H1 (cell line): ENCODE results near the gene F7. TPM values are rescaled to one million over a fixed set of nuclear protein-coding genes. Genes with fewer than 3 reads are reported as not detected.
"Not testable (repeated sequence)": the region's sequence is repeated elsewhere in the genome, so short reads cannot be mapped to it uniquely, and the experiment has no call there.

Source experiments
- CTCF ChIA-PET: fragments of 300-600 bp; sonication (Branson Sonifier 250); formaldehyde crosslinking; loops from one replicate; lab custom pipeline; 2021; ENCODE audit not compliant: partially characterized antibody; lab: Charles Lee
- POLR2A ChIA-PET: fragments of 300-600 bp; sonication (Branson Sonifier 250); formaldehyde crosslinking; loops from one replicate; lab custom pipeline; 2021; ENCODE audit warnings: inconsistent platforms; ENCODE audit not compliant: partially characterized antibody; lab: Charles Lee
- DNase-seq, 2 experiments: peaks; one replicate each; pipeline versions ENCODE4 v3.0.0 to v3.0.0-alpha.2; 2010 to 2022; ENCODE audit warnings: low spot score in 2 of 2, low read depth in 1 of 2, mixed read lengths in 1 of 2
- FAIRE-seq: peaks from 2 replicates; lab custom pipeline; 2011; peaks lifted over from hg19 to GRCh38; lab: Jason Lieb, UNC
- H2AFZ ChIP-seq: 2 replicates; pipeline ENCODE4 v1.8.1; 2012; ENCODE audit warnings: low read length, inconsistent platforms
- H2AK5ac ChIP-seq: 2 replicates; pipeline ENCODE4 v1.6.1; 2013; ENCODE audit warnings: low read depth, low read length
- H2BK120ac ChIP-seq: replicated peaks from 2 replicates; pipeline ENCODE3; 2013; ENCODE audit warnings: low read depth, low read length, inconsistent platforms
- H2BK12ac ChIP-seq: 2 replicates; pipeline ENCODE4 v1.6.1; 2013; ENCODE audit warnings: low read depth, low read length
- H2BK15ac ChIP-seq: 2 replicates; pipeline ENCODE4 v1.6.1; 2013; ENCODE audit warnings: low read length
- H2BK20ac ChIP-seq: 2 replicates; pipeline ENCODE4 v1.6.1; 2013; ENCODE audit warnings: low read length
- H2BK5ac ChIP-seq: 2 replicates; pipeline ENCODE4 v1.6.1; 2013; ENCODE audit warnings: low read depth, low read length
- H3K14ac ChIP-seq: 2 replicates; pipeline ENCODE4 v1.6.1; 2013; ENCODE audit warnings: inconsistent platforms; ENCODE audit not compliant: insufficient read length
- H3K18ac ChIP-seq: 2 replicates; pipeline ENCODE4 v1.6.1; 2013; ENCODE audit warnings: low read length; ENCODE audit errors: extremely low read depth
- H3K23ac ChIP-seq: 2 replicates; pipeline ENCODE4 v1.6.1; 2013; ENCODE audit warnings: inconsistent platforms; ENCODE audit not compliant: insufficient read length
- H3K23me2 ChIP-seq: 2 replicates; pipeline ENCODE4 v1.6.1; 2013; ENCODE audit warnings: low read depth, low read length
- H3K27ac ChIP-seq: 2 replicates; pipeline ENCODE4 v1.6.1; 2011; ENCODE audit warnings: low read depth, low read length, inconsistent platforms
- H3K27me3 ChIP-seq, 4 experiments: replicated peaks in 1 of 4; 1 replicate in 1 of 4; 2 replicates in 3 of 4; pipeline versions ENCODE4 v1.6.1 to v1.8.1; 2011 to 2013; ENCODE audit warnings: low read length in 3 of 4, mild to moderate bottlenecking in 3 of 4, inconsistent platforms in 2 of 4, mixed read lengths in 2 of 4, moderate library complexity in 1 of 4; ENCODE audit not compliant: control insufficient read depth in 3 of 4, insufficient read depth in 3 of 4; ENCODE audit errors: extremely low read depth in 1 of 4
- H3K36me3 ChIP-seq, 4 experiments: 2 replicates each; pipeline versions ENCODE4 v1.6.1 to v1.8.1; 2011 to 2013; ENCODE audit warnings: mild to moderate bottlenecking in 4 of 4, low read length in 3 of 4, moderate library complexity in 2 of 4, control low read depth in 1 of 4, inconsistent platforms in 1 of 4; ENCODE audit not compliant: insufficient read depth in 4 of 4, control insufficient read depth in 2 of 4
- H3K4ac ChIP-seq: replicated peaks from 2 replicates; pipeline ENCODE3; 2013; ENCODE audit warnings: low read length, low read depth, mixed read lengths, inconsistent platforms; ENCODE audit not compliant: insufficient read length
- H3K4me1 ChIP-seq, 4 experiments: replicated peaks in 1 of 4; 1 replicate in 1 of 4; 2 replicates in 3 of 4; pipeline versions ENCODE4 v1.6.1 to v1.8.1; 2011 to 2013; ENCODE audit warnings: low read length in 3 of 4, inconsistent platforms in 2 of 4, mixed read lengths in 1 of 4; ENCODE audit not compliant: insufficient read depth in 4 of 4, control insufficient read depth in 3 of 4
- H3K4me2 ChIP-seq, 2 experiments: 2 replicates each; pipeline versions ENCODE4 v1.6.1 to v1.8.1; 2011 to 2013; ENCODE audit warnings: low read depth in 2 of 2, low read length in 2 of 2, control low read depth in 1 of 2, inconsistent platforms in 1 of 2, mild to moderate bottlenecking in 1 of 2; ENCODE audit not compliant: insufficient read depth in 1 of 2
- H3K4me3 ChIP-seq, 4 experiments: fragments of 200-600, 300-600 bp in 1 of 4; sonication (generic), shearing (Covaris generic), sonication (Bioruptor Twin) in 1 of 4; 2 replicates each; pipeline versions ENCODE4 v1.5.1 to v1.8.1; 2011 to 2016; ENCODE audit warnings: low read length in 4 of 4, low read depth in 3 of 4, control low read depth in 2 of 4, inconsistent platforms in 2 of 4, mild to moderate bottlenecking in 2 of 4, mixed read lengths in 1 of 4, moderate library complexity in 1 of 4; ENCODE audit not compliant: insufficient read depth in 2 of 4; ENCODE audit errors: extremely low read depth in 1 of 4
- H3K56ac ChIP-seq: replicated peaks from 2 replicates; pipeline ENCODE3; 2013; ENCODE audit warnings: low read depth, mild to moderate bottlenecking, mixed read lengths, low read length, inconsistent platforms; ENCODE audit not compliant: insufficient read length
- H3K79me1 ChIP-seq: 2 replicates; pipeline ENCODE4 v1.6.1; 2013; ENCODE audit warnings: low read depth, low read length, control low read depth
- H3K79me2 ChIP-seq, 2 experiments: 2 replicates each; pipeline versions ENCODE4 v1.6.1 to v1.8.1; 2012 to 2013; ENCODE audit warnings: low read length in 2 of 2, mild to moderate bottlenecking in 2 of 2, inconsistent platforms in 1 of 2; ENCODE audit not compliant: insufficient read depth in 2 of 2, control insufficient read depth in 1 of 2
- H3K9ac ChIP-seq, 4 experiments: replicated peaks in 1 of 4; 1 replicate in 1 of 4; 2 replicates in 3 of 4; pipeline versions ENCODE4 v1.6.1 to v1.8.1; 2011 to 2013; ENCODE audit warnings: low read depth in 3 of 4, low read length in 3 of 4, control low read depth in 2 of 4, mild to moderate bottlenecking in 2 of 4, moderate library complexity in 2 of 4, inconsistent platforms in 1 of 4; ENCODE audit errors: extremely low read depth in 1 of 4
- H3K9me3 ChIP-seq, 2 experiments: 2 replicates each; pipeline versions ENCODE4 v1.6.1 to v1.8.1; 2012 to 2013; ENCODE audit warnings: mild to moderate bottlenecking in 2 of 2, moderate library complexity in 2 of 2, control low read depth in 1 of 2, inconsistent platforms in 1 of 2, low read depth in 1 of 2, low read length in 1 of 2, mixed read lengths in 1 of 2; ENCODE audit not compliant: insufficient read depth in 2 of 2
- H4K20me1 ChIP-seq, 2 experiments: replicated peaks in 1 of 2; 2 replicates each; pipeline versions ENCODE3 to v1.8.1; 2011 to 2013; ENCODE audit warnings: inconsistent platforms in 2 of 2, low read length in 2 of 2, mild to moderate bottlenecking in 1 of 2; ENCODE audit not compliant: insufficient read depth in 2 of 2, control insufficient read depth in 1 of 2
- H4K5ac ChIP-seq: 2 replicates; pipeline ENCODE4 v1.6.1; 2013; ENCODE audit warnings: low read length, low read depth, mixed read lengths, inconsistent platforms; ENCODE audit not compliant: insufficient read length
- H4K8ac ChIP-seq: 2 replicates; pipeline ENCODE4 v1.8.0; 2013; ENCODE audit warnings: mild to moderate bottlenecking, moderate library complexity, low read length, inconsistent platforms; ENCODE audit not compliant: insufficient read depth; ENCODE audit errors: extremely low read depth
- H4K91ac ChIP-seq: replicated peaks from 2 replicates; pipeline ENCODE3; 2013; ENCODE audit warnings: low read length, mixed read lengths, inconsistent platforms; ENCODE audit not compliant: insufficient read length
- WGBS, 2 experiments: shearing (Covaris generic) in 1 of 2; methylation state at CpG; one replicate each; pipeline versions ENCODE4 v1.1.6 to v1.1.7; 2013 to 2015; ENCODE audit warnings: low lambda C conversion rate in 2 of 2, mixed read lengths in 2 of 2, inconsistent platforms in 1 of 2, low coverage in 1 of 2, missing lambda C conversion rate in 1 of 2; ENCODE audit not compliant: insufficient replicate concordance in 2 of 2, insufficient coverage in 1 of 2, insufficient read length in 1 of 2; ENCODE audit errors: extremely low coverage in 1 of 2, missing lambda C conversion rate in 1 of 2; 5-methylcytosine and 5-hydroxymethylcytosine counted together
- polyA plus RNA-seq, 7 experiments: library from polyadenylated mRNA; depleted of rRNA in 3 of 7; stranded (reverse) in 5 of 7; unstranded in 2 of 7; fragments of >200 nt in 5 of 7; fragments of 200-250 nt in 2 of 7; gene quantifications; 1 replicate in 5 of 7; 2 replicates in 1 of 7; 4 replicates in 1 of 7; pipeline versions ENCODE4 v1.2.1 to v1.2.3, GENCODE V29; 2011 to 2013; ENCODE audit warnings: missing spikeins in 2 of 7, mixed read lengths in 2 of 7
- total RNA-seq: library from RNA; stranded (reverse); fragmentation: NEBNext Ultra II Directional; extraction: Animal tissue kit (Norgen Biotek cat#: 25700); gene quantifications from 2 replicates; pipeline ENCODE4 v1.2.1, GENCODE V29; 2021

F7 gene
- total and polyA plus RNA-seq, 2 of the 8 experiments (the other 6 are each of a cell fraction or from before 2014, with no cell fraction given) = 0.43 to 0.98 TPM

GRCh38 chr13:113079781-113080080 lies 25.9 kb upstream of the F7 start:
- CTCF ChIA-PET = interaction anchor here (1.0 to 1.4 kb wide), 2 partner anchors 10 to 12 kb away, joined by 5 read pairs; no protein-coding TSS in a partner anchor
- 67% methylated on average over 6 of the region's 9 CpGs; no CpG with 5 or more reads in 1 of the 2 experiments for WGBS, 2 experiments
- not testable (repeated sequence) for H3K23me2 ChIP-seq

More at GRCh38 chr13:113079781-113080080, 25.9 kb upstream of the F7 start:
- H3K4ac ChIP-seq, POLR2A ChIA-PET, H2AFZ ChIP-seq, H3K4me2 ChIP-seq, H2BK15ac ChIP-seq, H3K36me3 ChIP-seq, H2AK5ac ChIP-seq, H3K4me3 ChIP-seq, H3K9ac ChIP-seq, H3K79me1 ChIP-seq, H3K9me3 ChIP-seq, H4K20me1 ChIP-seq, H4K91ac ChIP-seq, H3K4me1 ChIP-seq, H3K27ac ChIP-seq, H3K79me2 ChIP-seq, H3K23ac ChIP-seq, H3K56ac ChIP-seq, H2BK5ac ChIP-seq, H2BK12ac ChIP-seq, H4K5ac ChIP-seq, H2BK120ac ChIP-seq, FAIRE-seq, H3K18ac ChIP-seq, H2BK20ac ChIP-seq, H3K27me3 ChIP-seq, DNase-seq, H4K8ac ChIP-seq, H3K14ac ChIP-seq: not testable (repeated sequence)
